GM23248 (cell line): ENCODE data around the gene FAT2.

Experiments
- EZH2 ChIP-seq: fragments of 200-600 bp; sonication (generic); IDR thresholded peaks from 2 replicates; pipeline ENCODE4 v1.6.1; 2018; ENCODE audit warnings: antibody characterized with exemption, mild to moderate bottlenecking; ENCODE audit not compliant: insufficient read depth, poor library complexity, severe bottlenecking
- EZH2phosphoT487 ChIP-seq: fragments of 200-600 bp; sonication (generic); IDR thresholded peaks from 2 replicates; pipeline ENCODE4 v1.6.1; 2018; ENCODE audit warnings: antibody characterized with exemption, moderate library complexity, mild to moderate bottlenecking, low read depth; ENCODE audit not compliant: insufficient read depth

GRCh38 chr5:151553130-151553670 lies 37.9 kb downstream of the FAT2 start:
- TF ChIP-seq EZH2 (no peak), EZH2phosphoT487 (no peak)
